Measurements from ENCODE around the gene SERPINB6.

SERPINB6 gene

DNA sequence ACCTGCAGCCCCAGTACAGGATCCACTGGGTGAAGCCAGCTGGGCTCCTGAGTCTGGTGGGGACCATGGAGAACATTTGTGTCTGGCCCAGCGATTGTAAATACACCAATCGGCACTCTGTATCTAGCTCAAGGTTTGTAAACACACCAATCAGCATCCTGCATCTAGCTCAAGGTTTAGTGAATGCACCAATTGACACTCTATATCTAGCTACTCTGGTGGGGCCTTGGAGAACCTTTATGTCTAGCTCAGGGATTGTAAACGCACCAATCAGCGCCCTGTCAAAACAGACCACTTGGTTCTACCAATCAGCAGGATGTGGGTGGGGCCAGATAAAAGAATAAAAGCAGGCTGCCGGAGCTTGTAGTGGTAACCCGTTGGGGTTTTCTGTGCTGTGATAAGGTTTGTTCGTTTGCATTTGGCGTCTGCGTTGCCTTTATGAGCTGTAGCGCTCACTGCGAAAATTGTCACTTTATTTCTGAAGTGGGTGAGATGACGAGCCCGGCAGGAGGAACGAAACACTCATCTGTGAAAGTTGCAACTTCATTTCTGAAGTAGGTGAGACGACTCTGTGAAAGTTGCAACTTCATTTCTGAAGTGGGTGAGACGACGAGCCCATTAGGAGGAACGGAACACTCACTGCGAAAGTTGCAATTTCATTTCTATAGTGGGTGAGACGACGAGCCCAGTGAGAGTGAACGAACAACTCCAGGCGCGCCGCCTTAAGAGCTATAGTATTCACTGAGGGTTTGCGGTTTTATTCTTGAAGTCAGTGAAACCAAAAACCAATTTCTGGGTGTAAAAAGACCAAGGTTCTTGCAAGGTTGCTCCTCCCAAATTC, 31.1 kb downstream of the SERPINB6 start:
- TF ChIP-seq CTCF (IDR thresholded peaks at IDR 0.05; ENCODE audit: extremely low read depth, insufficient read depth, missing control alignments) = no peak
- DNase-seq (ENCODE audit: low spot score) = peak; percentile 90
- in situ Hi-C loops (cut with MboI; ENCODE audit: low pct_unique_long_range_greater_than_20kb, low sequenced_read_pairs, unreplicated experiment) = no loop called here

- DNase-seq (ENCODE audit: low spot score) = no peak
- in situ Hi-C loops (cut with MboI; ENCODE audit: low pct_unique_long_range_greater_than_20kb, low sequenced_read_pairs, unreplicated experiment) = no loop called here
- TF ChIP-seq CTCF (IDR thresholded peaks at IDR 0.05; ENCODE audit: extremely low read depth, insufficient read depth, missing control alignments) = no peak
These were observed 31.9 kb downstream of the SERPINB6 start for GRCh38 chr6:2939315-2940009.

DNA sequence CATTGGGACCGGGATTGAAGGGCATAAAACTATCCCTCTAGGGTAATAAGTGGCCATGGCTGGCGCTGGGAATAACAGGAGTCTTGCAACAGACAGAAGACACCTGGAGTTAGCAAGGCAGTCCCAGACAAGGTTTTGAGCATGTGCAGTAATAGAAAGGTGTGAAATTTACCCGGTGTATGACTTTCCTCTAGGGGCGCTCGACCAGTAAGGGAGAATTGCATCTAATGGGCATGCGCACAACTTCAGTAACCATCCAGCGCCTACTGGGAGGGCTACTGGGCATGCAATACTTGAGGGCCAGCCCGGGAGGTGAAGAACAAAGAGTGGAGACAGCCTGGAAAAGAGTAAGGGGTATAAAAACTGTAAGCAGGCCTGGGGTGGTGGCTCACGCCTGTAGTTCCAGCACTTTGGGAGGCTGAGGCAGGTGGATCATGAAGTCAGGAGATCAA, 32.7 kb downstream of the SERPINB6 start:
- in situ Hi-C loops (cut with MboI; ENCODE audit: low pct_unique_long_range_greater_than_20kb, low sequenced_read_pairs, unreplicated experiment) = no loop called here
- TF ChIP-seq CTCF (IDR thresholded peaks at IDR 0.05; ENCODE audit: extremely low read depth, insufficient read depth, missing control alignments) = no peak
- no peak for DNase-seq (ENCODE audit: low spot score)

- TF ChIP-seq CTCF (IDR thresholded peaks at IDR 0.05; ENCODE audit: extremely low read depth, insufficient read depth, missing control alignments) = no peak
- in situ Hi-C loops (cut with MboI; ENCODE audit: low pct_unique_long_range_greater_than_20kb, low sequenced_read_pairs, unreplicated experiment) = no loop called here
These were observed 33.2 kb downstream of the SERPINB6 start for GRCh38 chr6:2938004-2938631.

DNA sequence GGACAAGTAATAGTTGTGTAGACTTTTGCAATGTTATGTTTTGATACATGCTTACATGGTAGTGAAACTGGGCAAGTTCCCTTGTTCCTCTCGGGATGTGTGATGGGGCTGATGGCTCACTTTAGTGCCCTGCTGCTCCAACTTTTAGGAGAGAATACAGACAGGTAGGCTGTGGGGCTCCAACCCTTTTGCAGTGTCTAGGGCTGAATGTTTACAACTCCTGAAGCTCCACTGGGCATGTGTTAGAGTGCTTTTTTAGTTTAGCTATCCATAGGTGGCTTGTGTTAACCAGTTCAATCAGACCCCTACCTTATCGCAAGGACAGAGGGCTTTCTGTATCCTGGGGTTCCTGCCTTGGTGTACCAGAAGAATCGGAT, 33.8 kb downstream of the SERPINB6 start:
- DNase-seq (ENCODE audit: low spot score) = no peak
- in situ Hi-C loops (cut with MboI; ENCODE audit: low pct_unique_long_range_greater_than_20kb, low sequenced_read_pairs, unreplicated experiment) = no loop called here
- no peak for TF ChIP-seq CTCF (IDR thresholded peaks at IDR 0.05; ENCODE audit: extremely low read depth, insufficient read depth, missing control alignments)

More at GRCh38 chr6:2938004-2938631, 33.2 kb downstream of the SERPINB6 start:
- no peak for DNase-seq (ENCODE audit: low spot score)

GRCh38 chr6:2935566-2936291, 35.6 kb downstream of the SERPINB6 start:
- no peak for TF ChIP-seq CTCF (IDR thresholded peaks at IDR 0.05; ENCODE audit: extremely low read depth, insufficient read depth, missing control alignments)
- in situ Hi-C loops (cut with MboI; ENCODE audit: low pct_unique_long_range_greater_than_20kb, low sequenced_read_pairs, unreplicated experiment) = no loop called here
- DNase-seq (ENCODE audit: low spot score) = no peak
